Ecto neural progenitor cell (in vitro differentiated cells): ENCODE results near the gene MGAT5.
A peak's percentile ranks its signal among the peaks of the same experiment; 100 is the strongest.

Source experiments
- DNase-seq: peaks from one replicate; pipeline ENCODE4 v3.0.0-alpha.2; 2018; ENCODE audit warnings: low spot score

The MGAT5 gene

DNA sequence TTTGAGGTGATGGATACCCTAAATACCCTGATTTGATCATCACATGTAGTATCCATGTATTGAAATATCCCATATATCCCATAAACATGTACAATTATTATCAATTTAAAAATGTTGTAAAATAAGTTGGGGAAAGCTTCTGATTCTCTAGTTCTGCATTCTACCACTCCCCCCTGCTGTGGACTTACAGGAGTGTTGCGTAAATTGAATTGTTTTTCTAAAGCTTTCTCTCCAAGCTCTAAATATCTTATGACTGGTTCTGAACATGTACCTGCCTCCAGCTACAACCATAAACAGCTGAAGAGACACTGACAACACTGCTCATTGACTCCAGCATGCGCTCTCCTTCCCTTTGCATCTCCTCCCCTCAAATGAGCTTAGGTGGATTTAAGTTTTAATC, 145.2 kb downstream of the MGAT5 start:
- DNase-seq, result no peak

DNA sequence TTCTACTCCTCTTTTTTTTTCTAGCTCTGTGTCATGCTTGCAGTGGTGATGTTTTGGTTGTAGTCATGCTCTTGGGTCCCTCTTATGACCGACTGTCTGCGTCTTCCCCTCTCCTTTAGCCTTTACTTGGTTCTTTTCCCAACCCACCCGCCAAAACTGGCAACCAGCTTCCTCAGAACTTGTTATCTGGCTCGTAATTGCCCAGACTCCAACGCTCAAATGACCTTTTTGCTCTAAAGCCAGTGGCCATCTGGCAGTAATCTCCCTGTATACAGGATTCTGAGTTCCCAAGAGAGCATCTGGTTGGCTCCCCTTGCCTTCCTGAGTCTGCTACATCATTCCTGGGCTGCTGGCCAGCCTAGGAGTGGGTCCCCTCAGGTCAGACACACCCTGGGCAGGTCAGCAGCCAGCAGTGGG, 147.2 kb downstream of the MGAT5 start:
- no peak for DNase-seq

DNA sequence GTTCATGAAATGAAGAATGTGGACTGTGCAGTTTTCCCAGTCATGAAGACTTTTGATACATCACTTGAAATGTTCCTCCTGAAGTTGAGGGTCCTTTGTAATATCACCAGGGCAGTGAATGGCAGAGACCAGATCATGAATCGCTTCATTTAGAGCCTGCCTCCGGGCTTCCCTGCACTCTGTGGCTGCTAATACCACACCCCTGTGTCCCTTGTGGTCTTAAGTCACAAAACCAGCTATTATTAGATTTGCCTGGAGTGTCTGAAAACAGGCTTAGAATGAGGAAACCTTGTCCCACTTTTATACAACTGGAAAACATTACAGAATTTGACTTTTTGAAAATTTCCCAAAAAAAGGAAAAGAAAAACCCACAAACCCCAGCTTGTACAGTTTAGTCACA, 147.9 kb downstream of the MGAT5 start:
- no peak for DNase-seq

DNA sequence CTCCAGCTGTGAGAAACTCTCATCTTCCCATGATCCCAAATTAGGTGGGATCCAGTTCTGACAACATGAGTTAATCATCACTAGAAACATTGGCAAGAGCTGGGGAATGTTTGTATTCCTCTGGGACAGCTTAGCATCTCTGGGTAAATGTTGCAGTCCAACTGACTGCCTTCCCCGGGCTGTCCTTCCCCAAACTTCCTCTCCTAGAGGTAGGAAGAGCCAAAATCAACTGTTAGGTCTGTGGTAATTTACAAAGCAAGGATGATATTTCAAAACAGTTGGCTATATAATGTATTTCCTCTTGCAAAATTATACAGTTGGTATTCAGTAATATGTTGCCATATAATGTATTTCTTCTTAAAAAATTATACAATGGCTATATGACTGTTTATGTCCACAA, 148.5 kb downstream of the MGAT5 start:
- DNase-seq, result no peak

DNA sequence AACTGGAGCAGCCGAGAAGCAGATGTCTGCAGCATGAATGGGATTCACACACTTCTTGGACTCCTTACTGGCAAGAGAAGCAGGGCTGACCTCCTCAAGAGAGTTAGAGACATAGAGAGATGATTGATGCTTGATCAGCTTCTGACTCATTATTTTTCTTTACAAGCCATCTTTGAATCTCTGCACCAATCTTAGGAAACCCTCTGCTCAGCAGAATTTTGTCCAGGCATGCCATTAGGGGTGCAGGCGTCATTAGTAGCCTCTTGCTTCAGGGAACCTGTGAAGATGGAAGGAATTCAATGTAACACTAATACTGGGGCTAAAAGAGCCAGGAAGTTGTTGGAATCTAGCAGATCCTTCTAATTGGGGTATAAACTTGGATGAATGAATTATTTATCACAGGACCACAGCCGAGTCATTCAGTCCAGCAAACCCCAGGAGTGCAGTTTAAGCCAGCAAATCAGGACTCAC, 151.8 kb downstream of the MGAT5 start:
- no peak for DNase-seq

DNA sequence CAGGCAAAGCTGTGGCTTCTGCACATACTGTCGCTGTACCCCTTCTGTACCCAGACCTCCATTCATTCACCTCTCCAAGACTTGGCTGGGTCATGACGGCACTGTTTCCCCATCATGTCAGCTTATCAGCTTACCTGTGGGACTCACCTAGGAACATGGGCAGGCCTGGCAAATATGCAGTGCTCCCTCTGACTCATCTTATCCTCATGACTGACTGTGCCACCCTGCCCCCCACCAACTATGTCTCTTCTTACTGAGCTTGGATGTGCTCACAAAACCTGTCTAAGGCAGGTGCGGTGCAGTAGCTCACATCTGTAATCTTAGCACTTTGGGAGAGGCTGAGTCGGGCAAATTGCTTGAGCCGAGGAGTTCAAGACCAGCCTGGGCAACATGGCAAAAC, 152.4 kb downstream of the MGAT5 start:
- DNase-seq, result no peak

DNA sequence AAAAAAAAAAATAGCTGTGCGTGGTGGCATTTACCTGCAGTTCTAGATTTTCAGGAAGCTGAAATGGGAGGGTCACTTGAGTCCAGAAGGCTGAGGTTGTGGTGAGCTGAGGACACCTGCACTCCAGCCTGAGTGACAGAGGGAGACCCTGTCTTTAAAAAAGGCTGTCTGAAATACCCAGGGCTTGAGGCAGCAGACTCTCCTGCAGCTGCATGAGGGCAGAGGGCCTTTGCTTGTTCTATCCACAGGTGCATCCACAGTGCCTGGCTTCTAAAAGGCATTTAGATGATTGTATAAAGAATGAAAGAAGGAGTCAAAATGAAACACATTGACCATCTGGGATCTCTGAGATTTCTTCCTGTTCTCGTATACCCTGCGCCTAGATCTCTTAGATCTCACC, 152.9 kb downstream of the MGAT5 start:
- no peak for DNase-seq

DNA sequence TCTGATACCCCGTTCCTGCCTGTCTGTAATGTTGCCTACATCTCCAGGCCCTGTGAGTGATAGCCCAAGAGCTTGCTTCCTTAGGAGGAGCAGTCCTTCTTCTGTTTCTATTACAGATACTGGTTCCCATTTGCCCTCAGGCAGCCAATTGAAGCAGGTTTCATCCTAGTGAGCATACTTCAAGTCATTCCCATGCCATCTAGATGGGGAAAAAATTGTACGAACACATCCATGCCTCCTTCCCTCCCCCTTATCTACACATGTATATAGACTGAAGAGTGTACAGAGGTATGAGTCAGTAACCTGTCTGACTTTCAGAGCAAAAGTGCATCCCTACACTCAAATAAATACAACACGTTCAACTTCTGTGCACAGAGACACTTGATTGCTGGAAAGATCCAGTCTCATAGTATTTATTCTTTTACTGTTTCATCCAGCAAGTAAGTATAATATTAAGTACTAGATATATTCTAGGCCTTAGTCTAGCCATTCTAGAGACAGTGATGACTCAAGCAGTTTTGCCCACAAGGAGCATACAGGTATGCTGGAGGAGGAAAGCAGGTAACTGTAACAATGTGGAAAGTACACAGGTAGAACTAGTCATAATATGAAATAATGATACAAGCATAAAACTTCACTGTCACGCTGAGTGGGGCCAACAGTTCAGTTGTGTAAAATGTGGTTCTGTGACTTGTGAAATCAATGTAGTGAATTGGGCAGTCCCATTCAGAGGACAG, 153.4 kb downstream of the MGAT5 start:
- no peak for DNase-seq

DNA sequence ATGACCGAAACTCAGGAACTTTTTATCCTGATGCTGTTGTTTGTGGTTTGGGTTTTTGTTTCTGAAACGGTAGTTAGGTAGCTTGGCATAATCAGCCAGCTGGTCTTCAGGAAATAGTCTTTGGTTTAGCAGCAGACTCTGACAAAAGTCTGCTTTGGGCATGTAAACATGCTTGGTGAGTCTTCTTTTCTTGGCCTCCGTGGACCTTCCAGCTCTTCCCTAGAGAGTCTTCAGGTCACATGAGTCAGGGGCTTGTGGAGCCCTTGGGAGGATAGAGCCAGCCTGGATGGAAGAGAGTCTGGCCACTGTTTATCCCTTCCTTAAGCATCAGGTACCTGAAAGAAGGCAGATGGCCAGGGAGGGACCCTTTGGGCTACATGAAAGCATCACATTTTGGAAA, 154.5 kb downstream of the MGAT5 start:
- DNase-seq, result no peak

DNA sequence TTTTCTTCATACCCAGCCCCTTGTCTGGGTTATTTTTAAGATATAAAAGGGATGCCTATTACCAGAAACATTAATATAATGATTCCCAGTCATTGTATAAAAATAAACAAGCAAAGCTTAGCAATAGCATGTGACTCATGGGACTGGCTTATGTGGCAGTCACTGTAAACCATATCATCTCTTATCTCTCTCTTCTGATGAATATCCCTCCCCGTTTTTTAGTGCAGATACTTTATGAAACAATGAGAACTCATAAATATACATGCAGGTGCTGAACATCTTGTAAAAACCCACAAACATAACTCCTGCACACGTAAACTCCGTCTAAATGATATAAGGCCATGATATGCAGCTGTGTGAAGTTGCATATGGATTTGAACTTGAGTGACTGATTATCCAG, 154.9 kb downstream of the MGAT5 start:
- no peak for DNase-seq

DNA sequence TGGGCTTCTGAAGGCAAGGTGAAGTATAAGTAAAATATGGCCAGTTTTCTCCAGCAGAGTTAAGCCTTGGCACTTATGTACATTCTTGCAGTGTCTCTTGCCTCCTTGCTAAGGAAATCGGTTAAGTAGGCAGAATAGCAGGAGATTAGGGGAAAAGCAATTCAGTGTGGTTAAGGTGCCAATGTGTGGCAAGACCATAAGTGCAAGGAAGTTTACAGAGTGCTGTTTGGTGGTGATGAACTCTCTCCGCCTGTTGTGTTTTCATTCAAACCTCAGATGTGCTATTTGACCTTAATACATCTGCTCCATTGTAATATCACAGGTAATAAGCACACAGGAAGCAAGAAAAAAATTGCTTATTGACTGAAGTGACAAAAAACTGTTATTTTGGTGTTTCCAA, 156.1 kb downstream of the MGAT5 start:
- DNase-seq, result no peak

DNA sequence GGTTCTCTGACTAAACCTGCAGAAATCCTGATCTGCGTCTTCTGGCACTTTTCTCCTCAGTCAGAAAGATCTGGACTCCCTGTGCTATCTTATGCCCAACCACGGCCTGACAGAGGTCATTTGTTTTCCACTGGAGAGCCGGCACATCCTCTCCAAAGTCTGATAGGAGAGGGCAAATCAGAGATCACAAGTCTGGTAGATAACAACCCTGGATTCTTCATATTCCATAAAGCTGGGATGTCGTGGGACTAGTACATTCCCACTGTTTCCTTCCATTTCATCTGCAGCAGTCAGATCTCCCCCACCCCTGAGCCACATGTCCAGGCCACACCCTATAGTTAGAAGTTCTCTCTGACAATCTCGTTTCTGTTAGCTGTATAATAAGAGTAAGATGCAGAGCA, 157.0 kb downstream of the MGAT5 start:
- DNase-seq, result no peak

DNA sequence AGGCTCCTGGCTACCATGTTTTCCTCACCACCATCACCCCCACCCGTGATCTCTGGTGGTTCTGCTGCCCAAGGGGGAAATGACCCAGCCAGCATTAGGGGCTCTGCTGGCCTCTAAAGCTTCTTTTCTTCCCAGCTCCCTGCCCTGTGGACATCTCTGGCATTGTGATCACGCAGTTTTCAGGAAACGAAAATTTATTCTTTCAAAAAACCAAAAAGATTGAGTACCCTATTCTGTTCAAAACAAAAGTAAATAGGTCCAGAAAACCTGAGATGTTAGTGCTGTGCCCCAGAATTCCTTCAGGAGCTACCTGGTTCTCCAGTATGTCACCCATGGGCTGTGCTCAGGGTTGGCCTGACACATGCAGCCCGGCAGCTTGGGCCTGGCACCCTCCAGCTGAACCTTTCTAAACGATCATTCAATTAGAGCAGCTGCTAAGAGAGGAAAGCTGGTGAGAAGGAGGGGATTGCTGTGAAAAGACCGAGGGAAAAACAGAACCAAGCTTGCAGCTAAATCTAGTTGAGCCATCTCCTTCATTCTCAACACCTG, 157.5 kb downstream of the MGAT5 start:
- no peak for DNase-seq

DNA sequence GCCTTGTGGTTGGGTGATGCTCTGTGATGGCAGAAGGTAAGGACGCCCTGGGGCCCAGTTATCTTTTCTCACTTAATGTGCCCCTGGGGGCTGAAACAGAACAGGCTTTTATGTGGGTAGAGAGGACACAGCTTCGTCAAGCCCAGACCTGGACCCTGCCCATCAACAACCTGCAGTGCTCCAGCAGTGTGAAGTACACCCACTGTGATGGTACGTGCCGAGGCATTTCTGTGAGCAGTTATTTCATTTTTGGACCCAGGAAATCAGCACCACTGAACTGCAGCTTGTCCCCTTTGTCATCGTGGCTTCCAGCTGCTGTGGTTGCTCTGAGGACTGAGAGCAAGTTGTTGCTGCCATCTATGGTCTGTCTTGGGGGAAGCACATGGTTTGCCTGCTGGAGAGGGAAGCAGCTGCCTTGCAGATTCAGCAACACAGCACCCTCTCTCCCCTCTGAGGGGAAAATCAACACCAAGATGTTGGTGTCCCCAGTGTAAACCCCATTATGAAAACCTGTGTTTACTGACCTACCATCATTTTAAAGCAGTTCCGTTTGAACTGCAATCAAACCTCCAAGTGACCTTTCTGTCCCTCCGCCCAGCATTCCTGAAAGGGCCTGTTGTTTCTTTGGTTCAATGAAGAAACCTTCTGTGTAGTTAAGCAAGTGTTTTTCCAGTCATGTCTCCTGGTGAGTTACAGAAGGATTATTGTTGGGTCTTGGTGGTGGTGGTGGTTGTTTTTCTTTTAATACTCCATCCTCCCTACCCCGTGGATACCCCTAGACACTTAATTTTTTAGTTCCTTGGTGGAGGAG, 158.2 kb downstream of the MGAT5 start:
- peak; percentile 80 for DNase-seq

DNA sequence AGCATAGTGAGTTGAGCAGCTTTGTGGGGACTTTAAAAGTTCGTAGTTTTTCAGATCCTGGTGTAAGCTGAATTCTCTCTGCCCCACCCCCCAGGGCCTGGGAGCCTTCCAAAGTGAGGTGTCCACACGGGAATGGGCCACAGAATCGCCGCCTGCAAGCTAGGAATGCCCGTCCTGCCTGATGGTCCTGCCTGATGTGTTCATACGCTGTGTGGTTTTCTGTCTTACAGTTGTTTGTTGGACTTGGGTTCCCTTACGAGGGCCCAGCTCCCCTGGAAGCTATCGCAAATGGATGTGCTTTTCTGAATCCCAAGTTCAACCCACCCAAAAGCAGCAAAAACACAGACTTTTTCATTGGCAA, 158.7 kb downstream of the MGAT5 start:
- no peak for DNase-seq

DNA sequence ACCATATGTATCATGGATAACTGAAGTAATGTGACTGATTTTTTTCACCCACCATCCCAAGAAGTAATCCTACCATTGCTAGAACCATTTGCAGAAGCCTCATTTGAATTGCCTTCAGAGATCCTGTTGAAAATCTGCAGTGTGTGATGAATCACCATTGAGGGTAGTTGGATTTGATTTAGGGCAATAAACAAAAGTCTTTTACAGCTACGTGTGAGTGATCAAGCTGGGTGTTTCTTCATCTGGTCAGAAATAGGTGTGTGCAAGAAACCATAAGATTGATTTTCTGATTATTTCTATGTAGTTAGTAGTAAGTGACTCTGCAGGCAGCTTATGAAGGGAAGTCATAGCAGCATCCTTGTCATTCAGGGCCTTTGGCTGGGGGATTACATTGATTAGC, 159.6 kb downstream of the MGAT5 start:
- no peak for DNase-seq

DNA sequence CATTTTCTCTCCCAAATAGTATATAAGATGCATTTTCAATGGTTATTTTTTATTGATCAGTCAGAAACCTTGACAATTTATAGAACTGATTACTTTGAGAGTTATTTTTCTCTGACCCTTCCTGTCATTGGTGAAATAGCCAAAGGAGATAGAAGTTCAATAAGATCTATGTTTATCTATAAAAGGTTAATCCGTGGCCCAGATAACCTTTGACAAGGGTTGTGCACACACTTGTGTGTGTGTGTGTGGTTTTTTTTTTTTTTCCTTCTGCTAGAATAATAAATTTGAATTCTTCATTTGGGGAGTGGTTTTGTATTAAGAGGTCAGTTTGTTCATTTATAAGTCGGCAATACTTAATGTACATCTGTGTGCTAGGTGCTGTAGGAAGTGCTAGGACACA, 160.0 kb downstream of the MGAT5 start:
- DNase-seq, result no peak

DNA sequence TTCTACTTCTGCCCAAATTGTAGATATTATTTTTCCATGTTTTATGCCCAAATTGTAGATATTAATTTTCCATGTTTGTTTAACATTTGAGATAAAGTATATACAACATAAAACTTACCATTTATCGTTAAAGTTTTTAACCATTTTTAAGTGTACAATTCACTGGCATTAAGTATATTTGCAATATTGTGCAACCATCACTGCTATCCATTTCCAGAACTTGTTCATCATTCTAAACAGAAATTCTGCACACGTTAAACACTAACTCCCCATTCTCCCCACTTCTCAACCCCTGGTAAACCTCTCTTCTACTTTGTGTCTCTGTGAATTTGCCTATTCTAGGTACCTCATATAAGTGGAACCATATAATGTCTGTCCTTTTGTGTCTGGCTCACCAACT, 162.1 kb downstream of the MGAT5 start:
- DNase-seq, result no peak

DNA sequence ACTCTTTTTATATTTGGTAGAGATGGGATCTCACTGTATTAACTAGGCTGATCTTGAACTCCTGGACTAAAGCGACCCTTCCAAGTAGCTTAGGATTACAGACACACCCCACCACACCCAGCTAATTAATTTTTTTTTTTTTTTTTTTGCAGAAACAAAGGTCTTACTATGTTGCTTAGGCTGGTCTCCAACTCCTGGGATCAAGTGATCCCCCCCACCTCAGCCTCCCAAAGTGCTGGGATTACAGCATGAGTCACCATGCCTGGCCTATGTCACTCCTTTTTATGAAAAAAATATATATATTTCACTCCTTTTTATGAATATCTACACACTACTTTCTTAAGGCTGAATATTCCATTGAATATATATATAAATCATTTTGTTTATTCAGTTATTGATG, 162.8 kb downstream of the MGAT5 start:
- DNase-seq, result no peak

DNA sequence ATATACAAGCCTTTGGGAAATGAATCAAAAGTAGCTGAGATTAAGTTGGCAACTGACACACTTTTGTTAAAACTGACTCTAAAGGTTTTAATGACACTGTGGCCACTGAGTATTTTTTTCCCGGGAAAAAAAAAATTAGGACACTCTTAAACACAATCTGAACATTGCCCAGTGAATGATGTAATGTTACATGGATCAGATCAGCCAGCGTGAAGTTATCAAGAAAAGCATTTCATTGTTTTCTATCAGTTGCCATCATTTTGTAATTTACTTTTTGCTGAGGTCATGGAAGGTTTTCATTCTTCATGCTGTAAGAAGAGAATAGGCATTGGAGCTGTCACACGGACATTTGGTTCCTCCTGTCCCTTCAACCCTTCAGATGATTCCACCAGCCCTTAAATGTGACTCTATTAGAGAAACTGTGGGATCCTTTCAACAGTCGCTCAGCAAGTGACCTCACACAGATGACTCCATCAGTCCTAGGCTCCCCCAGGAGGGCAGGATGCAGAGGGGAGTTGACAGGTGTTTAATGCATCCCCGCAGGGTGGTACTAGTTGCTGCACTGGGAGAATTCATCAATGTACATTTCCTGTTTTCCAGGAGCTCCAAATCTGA, 164.2 kb downstream of the MGAT5 start:
- no peak for DNase-seq

DNA sequence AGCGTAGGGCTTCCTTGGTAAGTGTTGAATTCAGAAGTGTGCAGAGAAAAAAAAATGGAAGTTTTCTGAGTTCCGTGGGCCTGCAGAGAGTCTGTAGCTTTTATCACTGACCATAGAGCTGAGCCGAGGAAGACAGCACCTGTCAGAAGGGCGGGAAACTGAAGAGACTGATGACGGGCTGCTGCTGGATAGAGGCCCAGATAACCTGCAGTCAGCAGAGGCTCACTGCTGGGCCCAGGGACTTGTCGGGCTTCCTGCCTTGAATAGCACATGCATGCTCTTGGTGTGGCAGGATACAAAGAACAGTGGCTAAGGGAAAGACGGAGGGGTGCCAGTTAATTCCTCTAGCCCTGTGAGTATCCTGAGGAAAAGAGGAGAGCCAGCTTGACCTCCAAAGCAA, 166.4 kb downstream of the MGAT5 start:
- no peak for DNase-seq

DNA sequence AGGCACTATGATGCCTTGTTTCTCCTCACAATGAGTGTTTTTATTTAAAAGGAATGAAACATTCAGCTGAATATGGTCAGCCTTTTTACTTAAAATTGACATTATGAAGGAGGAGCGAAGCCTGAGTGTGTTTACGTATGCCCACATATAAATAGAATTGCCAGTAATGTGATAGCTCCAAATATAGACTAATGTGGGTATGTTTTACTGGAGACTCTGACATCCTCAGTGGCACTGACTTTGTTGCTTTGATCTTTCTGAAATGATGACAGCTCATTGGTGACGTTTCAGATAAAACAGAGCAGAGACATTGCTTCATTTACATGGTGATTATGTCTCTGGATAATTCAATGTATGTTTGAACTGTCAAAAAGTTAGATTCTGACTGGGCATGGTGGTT, 167.0 kb downstream of the MGAT5 start:
- DNase-seq, result no peak
